SW 1271 (cell line): ENCODE measurements around the gene DYNC1LI1.

ENCODE experiments used
- DNase-seq, 2 experiments: peaks; one replicate each; lab custom pipeline; 2025; lab: John Stamatoyannopoulos, UW

DYNC1LI1 gene

GRCh38 chr3:32492684-32493436 is 77.8 kb downstream of the DYNC1LI1 start:
- no peak for DNase-seq

GRCh38 chr3:32488474-32489008 is 82.1 kb downstream of the DYNC1LI1 start:
- DNase-seq = no peak

GRCh38 chr3:32487781-32488473 is 82.7 kb downstream of the DYNC1LI1 start:
- DNase-seq = no peak

GRCh38 chr3:32484436-32484835 is 86.2 kb downstream of the DYNC1LI1 start:
- DNase-seq = no peak

GRCh38 chr3:32483772-32484171 is 86.9 kb downstream of the DYNC1LI1 start:
- DNase-seq = no peak

GRCh38 chr3:32482693-32483092 is 88.0 kb downstream of the DYNC1LI1 start:
- DNase-seq = no peak

- no peak for DNase-seq
Measured at GRCh38 chr3:32481791-32482631, 88.6 kb downstream of the DYNC1LI1 start.

GRCh38 chr3:32480604-32481003 is 90.1 kb downstream of the DYNC1LI1 start:
- no peak for DNase-seq
